Measurements from ENCODE around the gene NUAK2.
"Not testable (repeated sequence)": the region's sequence is repeated elsewhere in the genome, so short reads cannot be mapped to it uniquely, and the experiment has no call there.

NUAK2 gene

DNA sequence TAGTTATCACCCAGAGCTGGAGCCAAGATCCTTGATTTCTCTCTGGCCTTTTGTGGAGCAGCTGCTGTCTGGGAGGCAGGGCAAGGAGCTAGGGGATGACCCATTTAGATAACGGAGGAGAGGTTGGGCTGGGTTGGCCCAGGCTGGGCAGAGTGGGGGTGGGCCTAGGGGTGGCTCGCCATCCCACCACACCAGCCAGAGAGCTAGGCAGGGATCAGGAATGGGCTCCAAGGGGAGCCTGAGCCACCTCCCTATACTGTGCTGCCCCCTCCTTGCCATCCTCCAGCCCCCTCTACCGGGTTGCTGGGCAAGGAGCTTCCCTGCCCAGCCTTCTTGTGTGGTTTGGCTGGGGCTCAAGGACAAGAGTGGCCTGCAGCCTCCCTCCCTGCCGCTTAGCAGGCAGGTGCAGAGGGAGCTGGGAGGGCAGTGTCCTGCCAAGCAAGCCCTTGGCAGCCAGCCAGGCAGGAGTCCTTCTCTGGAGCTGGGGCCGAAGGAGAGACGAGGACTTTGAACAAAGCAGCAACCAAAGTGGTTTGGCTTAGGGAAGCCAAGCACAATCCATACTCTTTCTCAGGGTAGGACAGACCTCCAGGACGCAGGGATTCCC, 4.1 kb downstream of the NUAK2 start:
- DNase-seq: no peak

GRCh38 chr1:205316161-205316566, 5.4 kb downstream of the NUAK2 start:
- DNase-seq: no peak

DNA sequence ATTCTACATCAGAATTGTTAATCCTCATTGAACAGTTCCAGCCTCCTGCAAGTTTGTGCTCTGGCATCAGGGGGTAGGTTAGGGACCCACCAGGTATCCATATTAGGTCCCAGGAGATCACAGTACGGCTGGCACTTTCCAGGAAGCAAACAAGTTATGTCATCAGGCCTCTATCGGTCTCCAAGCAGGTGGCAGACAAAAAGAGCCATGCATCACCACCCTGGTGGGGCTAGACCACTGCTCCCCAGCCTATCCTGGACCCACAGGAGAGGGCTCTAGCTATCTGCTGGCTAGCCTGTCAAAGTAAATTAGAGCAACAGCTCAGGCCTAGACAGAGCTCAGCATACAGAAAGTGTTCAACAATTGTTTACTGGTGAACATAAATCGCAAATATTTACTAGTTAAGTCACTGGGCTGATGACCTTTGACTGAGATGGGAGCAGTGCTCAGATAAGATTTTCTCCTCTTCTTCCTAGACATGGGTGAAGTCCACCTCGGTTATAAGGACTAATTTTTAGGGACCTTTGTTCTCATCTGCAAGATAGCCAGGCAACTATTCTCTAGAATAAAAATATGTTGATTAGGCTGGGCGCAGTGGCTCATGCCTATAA, 6.4 kb downstream of the NUAK2 start:
- no peak for DNase-seq

DNA sequence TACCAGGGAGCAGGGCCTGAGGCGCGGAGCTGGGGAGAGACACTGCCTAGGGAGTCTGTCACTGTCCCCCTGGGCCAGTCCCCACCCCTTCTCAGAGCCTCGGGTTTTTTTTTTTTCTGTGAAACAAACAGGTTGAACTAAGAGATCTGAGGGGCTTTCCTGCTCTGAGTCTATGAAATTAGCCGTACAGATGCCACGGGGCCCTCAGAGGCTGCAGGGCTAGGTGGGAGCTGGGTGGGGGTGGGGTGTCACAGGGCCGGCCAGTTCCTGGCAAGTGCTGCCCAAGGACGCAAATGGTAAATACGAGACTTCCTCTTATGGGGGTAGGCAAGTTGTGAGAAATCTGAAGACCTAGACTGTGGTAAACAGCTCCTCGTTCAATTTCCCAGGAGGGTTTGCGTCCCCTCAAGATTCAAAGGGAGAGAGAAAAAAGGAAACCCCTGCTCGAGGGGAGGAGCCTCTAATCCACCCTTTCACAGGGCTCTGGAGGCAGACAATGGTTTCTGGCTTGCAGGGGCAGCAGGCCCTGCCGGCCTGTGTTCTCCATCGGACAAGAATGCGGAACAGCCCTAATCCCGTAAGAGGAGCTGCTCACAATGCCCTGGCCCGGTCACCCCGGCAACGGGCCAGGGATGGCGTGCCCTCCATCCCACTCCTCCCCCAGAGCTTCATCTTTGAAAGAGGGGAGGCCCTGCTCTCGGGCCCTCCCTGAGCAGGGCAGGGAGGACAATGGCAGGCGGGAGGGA, 7.8 kb downstream of the NUAK2 start:
- DNase-seq: peak; percentile 37

- no peak for DNase-seq
Measured at GRCh38 chr1:205312866-205313562, 8.5 kb downstream of the NUAK2 start.

- no peak for DNase-seq
Measured at GRCh38 chr1:205310976-205311704, 10.4 kb downstream of the NUAK2 start.

DNA sequence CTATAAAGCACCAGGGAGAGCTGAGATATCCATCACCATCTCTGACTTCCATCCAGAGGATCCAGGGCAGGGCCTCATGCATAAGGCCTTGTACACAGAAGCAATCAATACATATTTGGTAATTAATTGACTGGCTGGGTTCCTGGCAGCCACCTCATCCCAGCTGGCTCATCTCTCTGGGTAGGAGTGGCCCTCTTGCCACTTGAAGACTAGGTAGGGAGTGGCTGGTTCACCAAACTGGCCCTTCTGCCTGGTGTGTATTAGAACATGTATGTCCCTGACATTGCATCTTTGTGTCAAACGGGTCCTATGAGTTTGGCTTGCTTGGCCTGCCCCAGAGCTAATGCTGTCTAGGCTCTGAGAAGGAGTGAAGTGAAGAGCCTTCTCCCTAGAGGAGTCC, 11.8 kb downstream of the NUAK2 start:
- no peak for DNase-seq

- no peak for DNase-seq
Measured at GRCh38 chr1:205306929-205307566, 14.5 kb downstream of the NUAK2 start.

GRCh38 chr1:205304695-205305070, 16.9 kb downstream of the NUAK2 start:
- no peak for DNase-seq

GRCh38 chr1:205304046-205304694, 17.4 kb downstream of the NUAK2 start:
- no peak for DNase-seq

GRCh38 chr1:205303247-205303888, 18.2 kb downstream of the NUAK2 start:
- no peak for DNase-seq

- no peak for DNase-seq
Measured at GRCh38 chr1:205301842-205302588, 19.5 kb downstream of the NUAK2 start.

- no peak for DNase-seq
Measured at GRCh38 chr1:205301205-205301821, 20.2 kb downstream of the NUAK2 start.

DNA sequence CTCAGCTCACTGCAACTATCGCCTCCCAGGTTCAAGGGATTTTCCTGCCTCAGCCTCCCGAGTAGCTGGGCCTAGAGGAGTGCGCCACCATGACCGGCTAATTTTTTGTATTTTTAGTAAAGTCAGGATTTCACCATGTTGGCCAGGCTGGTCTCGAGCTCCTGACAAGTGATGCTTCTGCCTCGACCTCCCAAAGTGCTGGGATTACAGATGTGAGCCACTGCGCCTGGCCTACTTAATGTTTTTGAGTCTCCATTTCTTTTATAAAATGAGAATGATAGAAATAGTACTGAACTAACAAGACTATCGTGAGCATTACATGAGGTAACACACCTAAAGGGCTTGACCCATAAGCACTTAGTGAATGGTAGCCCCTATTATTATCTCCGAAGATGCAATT, 21.4 kb downstream of the NUAK2 start:
- no peak for DNase-seq

DNA sequence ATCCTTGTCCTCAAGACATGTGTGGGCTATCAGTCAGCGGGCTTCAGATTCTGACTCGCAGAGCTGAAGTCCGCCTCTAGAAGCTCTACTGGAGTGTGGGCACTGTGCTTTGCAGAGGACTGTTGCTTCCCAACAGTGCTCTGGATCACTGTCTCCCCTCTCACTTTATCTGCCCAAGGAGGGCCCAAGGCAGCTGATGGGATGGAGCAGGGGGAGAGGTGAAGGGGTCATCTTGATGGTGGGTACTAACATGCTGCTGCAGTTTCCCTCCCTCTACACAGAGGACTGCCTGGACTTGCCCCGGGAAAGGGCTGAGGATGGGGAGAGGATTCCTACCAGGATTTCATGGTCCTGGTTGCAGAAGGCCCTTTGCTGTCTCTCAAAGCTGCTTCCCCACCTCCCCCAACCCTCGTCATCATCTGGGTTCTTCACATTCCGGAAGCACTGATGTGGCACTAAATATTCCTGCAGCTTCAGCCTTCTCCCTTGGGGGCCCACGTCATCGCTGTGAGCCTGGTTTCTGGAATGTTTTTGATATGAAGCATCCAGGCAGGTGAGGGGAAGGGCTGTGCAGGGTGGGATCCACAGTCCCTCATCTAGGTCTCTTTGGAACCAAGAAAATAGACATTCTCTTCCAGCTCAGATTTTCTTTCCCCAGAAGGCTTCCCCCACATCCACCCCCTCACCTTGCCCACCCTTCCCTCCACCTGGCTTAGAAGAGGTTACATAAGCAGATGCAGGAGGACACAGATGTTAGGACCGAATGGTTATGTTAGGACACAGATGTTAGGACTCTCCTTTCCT, 23.2 kb downstream of the NUAK2 start:
- DNase-seq: no peak

GRCh38 chr1:205297546-205298177, 23.9 kb downstream of the NUAK2 start:
- not testable (repeated sequence) for DNase-seq

DNA sequence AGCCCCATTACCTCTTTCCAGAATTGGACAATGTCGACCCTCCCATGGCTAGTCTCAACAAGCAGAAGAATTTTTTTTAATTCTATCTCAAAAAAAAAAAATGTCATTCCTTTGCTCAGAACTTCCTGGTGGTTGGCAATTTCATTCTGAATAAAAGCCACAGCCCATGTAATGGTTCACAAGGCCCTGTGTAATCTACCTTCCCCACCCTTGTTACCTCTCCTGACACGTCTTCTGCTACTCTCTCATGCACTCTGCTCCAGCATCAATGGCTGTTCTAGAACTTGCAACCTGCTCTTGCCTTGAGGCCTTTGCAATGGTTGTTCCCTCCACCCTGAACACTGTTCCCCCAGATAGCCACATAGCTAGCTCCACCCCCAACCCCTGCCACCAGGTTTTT, 25.4 kb downstream of the NUAK2 start:
- DNase-seq: no peak

DNA sequence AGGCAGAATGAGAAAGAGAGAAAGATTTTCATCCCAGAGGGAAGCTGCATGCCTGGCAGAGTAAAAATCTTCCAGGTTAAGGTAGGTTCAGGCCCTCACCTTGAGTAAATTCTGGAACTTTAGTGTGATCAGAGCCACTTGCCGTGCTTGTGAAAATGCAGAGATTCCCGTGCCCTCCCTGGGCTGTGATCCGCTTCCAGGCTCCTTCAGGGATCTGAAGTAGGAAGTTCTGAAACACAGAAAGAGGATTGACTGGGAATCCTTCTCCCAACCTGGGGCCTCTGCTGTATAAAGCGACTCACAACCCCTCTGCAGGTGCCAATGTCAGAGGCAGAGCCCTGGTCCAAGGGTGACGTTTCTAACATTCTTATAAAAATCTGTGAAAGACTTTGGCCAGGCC, 26.6 kb downstream of the NUAK2 start:
- DNase-seq: no peak

All from activated gamma-delta T cell (primary cell).